ELF-1 (cell line): Measurements from ENCODE around the gene GK.
"Not testable (repeated sequence)": the region's sequence is repeated elsewhere in the genome, so short reads cannot be mapped to it uniquely, and the experiment has no call there.

Source experiments
- DNase-seq: peaks from one replicate; pipeline ENCODE4 v3.0.0-alpha.2; 2016; ENCODE audit warnings: low read depth, low spot score

The GK gene

DNA sequence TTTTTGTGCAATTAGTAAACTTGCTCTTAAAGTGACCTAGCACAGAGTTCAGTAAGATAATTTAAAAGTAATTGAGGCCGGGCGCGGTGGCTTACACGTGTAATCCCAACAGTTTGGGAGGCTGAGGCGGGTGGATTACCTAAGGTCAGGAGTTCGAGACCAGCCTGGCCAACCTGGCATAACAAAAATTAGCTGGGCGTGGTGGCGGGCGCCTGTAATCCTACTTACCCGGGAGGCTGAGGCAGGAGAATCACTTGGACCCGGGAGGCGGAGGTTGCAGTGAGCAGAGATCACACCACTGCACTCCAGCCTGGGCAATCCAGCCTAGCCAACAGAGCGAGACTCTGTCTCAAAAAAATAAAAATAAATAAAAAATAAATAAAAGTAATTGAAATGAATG lies 1.2 kb downstream of the GK start:
- not testable (repeated sequence) for DNase-seq

DNA sequence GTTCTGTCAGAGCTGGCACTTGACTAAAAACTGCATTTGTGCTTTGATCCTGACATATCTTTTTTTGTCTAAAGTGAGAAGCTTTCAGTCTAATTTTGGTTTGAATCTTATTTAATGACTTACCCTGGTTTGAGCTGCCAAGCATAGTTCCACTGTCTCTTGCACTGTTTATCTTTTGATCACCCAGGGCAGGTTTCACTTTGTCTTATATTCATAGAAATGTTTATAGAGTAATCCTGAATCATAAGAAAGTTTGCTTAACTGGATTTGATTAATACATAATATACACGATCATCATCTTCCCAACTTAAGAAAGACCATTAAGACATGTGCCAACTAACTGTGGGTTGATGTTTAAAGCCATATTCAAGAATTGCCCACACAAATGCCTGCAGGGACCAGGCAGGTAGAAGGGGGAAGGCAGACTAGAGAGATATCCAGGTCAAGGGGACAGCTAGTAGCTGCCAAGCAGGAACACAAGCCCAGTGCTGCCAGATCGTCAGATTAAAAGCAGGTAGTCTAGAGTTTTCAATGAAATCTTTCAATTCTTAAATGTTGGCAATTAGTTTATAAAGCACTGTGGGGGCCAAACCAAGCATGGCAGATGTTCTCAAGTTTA lies 1.9 kb downstream of the GK start:
- no peak for DNase-seq

DNA sequence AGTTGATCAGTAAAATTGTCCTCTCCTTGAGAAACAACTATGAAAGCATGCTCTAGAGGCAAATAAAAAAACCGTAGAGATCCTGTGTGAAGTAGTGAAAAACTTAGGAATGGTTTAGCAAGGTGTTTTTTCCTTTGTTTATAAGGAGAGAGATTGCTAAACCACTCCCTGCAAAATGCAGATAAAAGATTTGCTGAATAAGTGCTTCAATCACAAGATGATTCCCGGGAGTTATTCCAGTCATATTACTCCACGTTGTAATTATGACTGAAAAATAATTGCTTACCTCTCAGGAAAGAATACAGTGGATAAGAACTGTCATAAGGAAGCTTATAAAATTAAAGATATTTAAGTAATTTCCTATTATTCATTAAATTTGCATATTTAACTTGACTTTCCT lies 2.8 kb downstream of the GK start:
- no peak for DNase-seq

DNA sequence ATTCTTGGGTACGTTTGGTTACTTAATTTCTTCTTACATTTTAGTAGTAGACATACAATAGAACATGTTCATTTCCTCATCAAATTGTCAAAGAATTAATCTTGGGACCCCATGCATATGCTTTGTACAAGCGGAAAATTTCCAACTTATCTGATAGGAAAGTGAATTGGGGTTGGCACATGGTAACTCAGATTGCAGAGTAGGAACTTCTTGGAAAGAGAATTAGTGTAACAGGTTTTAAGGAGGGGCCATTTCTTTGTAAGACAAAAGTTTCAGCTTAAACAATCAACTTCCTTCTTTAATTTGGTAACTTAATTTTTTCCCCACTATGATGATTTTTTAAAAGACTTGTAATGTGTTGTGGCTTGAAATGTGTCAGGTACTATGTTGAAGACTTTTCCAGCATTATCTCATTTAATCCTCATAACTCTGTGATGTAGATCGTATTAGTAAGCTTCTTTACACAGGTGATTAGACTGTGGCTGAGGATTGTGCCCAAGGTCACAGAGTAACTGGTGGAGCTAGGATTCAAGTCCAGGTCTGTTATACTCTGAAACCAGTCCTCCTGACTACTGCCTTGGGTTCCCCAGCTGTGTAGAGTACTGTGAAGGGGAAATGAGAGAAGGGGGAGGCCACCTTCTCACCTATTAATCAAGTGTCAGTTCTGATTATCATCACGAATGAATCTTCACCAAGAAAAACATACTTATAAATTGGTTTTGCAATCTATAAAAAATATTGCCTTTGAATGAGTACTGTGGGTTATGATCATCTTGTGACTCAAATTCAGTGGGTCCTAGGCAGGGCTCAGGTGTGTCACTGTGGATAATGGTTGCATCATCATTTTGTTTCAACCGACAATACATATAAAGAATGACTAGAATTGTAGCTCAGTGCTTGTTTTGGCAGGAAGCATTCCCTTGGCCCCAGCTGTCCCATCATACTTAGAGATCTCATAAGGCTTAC lies 4.3 kb downstream of the GK start:
- DNase-seq = no peak

DNA sequence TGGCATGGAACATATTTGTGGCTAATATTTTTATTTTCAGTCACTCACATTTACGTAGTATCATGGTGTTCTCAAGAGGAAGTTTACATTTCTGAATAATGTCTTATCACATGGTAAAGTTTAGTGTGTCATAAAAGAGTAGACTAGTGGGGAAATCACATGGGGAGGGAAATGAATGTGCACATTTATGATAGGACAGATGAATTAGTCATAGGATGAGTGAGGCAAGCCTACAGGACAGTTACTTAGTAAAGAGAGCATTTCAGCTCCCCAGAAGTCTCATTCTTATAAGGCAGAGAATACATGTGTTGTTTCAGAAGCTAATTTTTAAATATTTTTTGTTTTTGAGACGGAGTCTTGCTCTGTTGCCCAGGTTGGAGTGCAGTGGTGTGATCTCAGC lies 6.2 kb downstream of the GK start:
- no peak for DNase-seq

DNA sequence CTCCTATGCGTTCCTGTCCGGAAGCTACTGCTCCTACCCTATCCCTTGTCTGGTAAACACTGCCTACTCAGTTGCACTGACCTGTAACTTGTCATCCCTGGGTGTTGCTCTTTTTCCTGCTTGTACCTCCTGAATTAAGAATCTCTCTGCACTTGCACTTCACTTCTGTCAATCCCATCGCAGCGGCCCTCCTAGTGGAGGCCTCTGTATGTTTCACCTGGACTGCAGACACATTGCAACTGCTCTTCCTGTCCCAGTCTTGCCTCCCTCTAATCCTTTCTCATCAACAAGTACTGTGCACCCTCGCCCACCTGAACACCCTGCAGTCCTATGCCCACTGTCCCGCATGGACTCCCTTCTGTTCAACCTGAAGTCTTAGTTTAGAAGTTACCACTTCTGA lies 8.0 kb downstream of the GK start:
- DNase-seq = no peak

DNA sequence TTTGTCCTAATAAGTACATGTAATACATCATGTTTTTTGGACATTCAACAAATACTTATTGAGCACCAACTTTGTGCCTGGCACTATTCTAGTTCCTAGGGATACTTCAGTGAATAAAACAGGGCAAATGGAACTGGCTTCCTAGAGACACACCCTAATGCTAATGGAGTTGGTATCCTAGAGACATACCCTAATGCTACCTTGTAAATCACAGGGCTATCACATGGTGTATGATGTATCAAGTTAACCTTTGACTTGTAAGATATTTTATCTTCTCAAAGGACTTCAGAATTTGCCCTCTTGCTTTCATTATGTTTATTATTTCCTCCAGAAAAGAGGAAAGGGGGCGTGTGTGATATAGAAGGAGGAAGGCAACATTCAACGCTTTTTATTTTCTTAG lies 10.1 kb downstream of the GK start:
- no peak for DNase-seq

DNA sequence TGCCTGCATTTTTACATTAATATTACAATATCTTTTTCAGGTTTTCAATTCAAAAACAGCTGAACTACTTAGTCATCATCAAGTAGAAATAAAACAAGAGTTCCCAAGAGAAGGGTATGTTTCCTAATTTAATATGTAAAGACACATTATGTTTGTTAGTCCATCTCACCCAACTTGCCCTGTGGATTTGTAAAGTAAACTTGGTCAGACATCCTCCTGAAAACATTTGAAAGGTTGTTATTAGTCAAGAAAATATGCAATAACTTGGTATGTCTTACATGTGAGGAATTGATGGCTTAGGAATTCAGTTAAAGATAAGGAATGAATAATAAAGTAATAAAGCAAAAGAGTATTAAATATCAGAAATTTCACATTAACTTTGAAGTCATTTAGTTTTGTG lies 12.2 kb downstream of the GK start:
- no peak for DNase-seq

DNA sequence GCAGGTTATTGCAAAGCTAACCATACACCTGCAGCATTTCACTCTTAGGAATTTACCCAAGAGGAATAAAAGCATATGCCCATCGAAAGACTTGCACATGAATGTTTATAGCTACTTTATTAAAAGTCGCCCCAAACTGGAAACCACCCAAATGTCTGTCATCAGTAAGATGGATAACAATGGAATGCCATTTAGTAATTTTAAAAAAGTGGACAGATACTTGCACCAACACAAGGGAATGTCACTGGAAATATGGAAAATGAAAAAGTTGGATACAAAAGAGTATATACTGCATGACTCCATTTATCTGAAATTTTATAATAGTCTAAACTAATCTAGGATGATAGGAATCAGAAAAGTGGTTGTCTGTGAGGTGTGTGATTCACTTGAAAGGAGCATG lies 12.9 kb downstream of the GK start:
- DNase-seq = no peak

DNA sequence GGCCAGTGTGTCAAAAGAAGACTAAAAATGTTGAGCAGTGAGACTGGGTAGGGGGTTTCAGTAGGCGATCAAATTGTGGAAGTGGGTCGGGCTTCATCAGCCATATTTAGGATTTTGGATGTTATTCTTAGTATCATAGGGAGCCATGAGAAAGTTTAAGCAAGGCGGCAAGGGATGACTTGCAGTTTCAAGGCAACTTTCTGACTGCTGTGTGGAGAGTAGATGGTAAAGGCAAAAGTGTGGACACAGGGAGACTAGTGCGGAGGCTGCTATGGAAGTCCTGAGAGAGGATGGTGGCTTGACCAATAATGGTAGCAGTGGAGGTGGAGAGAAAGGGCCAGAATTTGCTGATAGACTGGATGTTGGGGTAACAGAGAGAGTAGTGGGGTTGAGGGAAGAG lies 15.4 kb downstream of the GK start:
- no peak for DNase-seq

DNA sequence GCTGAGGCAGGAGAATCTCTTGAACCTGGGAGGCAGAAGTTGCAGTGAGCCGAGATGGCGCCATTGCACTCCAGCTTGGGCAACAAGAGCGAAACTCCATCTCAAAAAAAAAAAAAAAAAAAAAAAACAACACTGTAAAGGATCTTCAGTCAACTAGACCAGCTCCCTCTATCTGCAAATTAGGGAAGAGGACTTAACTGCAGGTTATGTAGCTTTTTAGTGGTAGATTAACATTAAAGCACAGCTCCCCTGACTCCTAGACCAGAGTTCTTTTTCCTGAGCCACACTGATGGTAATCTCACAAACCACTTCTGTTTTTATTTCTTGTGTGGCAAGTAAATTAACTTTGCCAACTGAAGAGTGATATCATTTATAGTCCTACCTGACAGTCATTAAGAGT lies 18.0 kb downstream of the GK start:
- not testable (repeated sequence) for DNase-seq

DNA sequence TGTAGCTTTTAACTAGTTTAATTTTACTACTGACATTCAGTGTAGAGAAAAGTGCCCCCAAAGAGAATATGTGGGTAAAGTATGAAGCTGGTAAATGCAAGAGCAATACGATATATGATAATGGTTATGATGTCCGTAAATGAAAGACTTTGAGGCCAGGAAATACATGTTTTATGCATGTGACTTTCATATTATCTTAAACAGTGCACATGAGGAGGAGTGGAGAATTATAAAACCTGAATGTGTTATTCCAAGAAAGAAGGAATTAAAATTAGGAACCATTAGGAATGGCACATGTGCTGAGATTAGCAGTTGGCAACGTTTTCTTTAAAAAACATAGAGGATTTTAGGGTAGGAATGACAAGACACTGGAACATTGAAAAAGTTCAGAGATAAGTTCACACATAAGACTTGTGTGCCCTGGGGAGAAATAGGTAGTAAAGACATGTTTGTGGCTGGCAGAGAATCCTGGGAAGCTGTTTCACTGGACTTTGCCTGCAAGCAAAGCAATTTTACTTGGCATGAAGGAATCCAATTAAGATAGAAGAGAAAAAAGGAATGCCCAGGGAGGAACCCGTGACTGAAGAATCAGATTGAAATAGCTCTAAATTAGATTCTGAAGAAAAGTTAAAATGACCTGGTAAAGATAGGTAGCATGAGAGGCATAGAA lies 20.0 kb downstream of the GK start:
- DNase-seq = no peak

DNA sequence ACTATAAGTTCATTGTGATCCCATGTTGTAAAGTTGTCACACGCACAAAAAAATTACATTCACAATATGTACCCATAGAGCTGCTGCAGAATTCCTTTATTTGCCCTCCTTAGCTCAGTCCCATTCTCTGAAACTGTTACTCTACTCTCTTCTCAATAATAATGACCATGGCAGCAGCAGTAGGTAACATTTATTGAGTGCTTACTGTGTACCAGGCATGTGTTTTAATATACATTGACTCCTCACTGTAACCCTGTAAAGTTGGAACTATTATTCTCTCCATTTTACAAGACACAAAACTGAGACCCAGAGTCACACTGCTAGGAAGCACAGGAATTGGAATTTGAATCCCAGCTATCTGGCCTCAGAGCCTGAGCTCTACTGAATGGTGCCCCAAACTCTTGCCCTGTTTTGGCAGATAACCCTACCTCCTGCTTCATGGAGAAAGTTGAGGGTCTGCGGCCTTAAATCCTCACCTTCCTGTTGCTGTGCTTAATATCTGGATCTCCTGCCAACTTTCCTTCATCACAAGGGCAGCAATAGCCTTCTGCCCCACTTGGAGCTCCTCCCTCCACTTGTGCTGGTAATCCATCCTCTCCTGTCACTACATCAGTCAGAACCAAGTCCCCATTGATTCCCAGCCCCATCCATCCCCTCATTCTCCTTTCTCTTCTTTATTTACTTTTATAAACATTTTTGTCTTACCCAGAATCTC lies 20.8 kb downstream of the GK start:
- DNase-seq = no peak

DNA sequence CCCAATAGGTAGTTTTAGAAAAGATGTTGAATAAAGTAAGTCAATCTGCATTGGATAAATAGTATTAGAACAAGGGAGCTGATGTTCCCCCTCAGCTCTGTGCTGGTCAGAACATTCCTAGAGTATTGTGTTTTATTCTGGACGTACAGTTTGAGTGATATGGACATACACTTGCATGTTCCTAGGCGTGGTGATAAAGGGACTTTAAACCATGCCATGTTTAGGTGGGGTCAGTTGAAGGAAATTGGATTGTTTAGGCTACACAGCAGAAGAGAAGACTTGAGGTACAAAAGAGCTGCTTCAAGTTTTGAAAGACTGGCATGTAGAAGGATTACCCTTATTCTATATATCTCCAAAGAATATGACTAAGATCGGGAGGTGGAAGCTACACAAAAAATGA lies 21.6 kb downstream of the GK start:
- DNase-seq = no peak

DNA sequence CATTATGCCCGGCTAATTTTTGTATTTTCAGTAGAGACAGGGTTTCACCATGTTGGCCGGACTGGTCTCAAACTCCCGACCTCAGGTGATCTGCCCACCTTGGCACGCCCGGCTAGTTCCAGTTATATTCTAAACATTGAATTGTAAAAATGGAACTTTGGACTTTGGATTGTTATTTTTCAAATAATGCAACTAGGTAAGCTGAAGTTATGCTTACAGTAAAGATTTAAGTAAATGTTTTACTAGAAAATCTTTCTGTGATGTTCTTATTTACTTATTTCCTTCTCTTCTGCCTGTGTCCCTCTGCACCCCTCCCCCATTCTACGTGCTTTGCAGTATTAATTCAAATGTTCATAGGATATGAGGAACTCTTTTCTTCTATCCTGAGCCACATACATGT lies 26.1 kb downstream of the GK start:
- DNase-seq = no peak

DNA sequence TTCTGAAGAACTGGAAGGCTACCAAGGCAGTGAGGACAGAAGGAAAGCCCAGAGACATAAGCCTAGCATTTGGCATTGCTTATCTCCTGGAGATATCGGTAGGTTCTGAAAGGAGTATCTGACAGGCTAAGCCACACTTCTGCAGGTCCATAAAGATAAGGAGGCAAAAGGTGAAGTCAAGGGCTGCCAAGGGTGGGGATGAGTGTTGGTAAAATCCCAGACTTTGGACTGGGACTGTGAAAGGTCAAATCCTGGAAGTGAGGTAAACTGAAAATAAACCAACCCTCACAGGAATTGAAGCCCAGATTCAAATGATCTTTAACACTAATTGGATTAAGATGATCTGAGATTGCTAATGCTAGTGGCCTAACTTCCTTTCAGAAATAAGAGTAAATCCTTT lies 27.4 kb downstream of the GK start:
- DNase-seq = no peak

DNA sequence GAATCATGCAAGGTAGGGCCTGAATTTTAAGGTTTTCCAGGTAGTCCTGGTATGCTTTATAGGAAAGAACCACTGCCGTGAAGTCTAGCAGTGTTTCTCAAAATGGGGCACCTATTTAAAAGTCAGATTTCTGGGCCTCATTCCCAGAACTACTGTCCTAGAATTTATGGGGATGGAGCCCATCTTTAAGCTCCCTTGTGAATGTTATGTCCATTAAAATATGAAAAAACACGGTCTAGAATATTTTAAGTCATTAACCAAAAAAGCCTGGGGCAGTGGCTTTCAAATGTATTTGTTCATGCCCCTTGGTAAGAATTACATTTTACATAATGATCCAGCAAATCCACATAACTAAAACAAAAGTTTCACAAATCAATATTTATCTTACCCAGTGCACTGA lies 35.4 kb downstream of the GK start:
- no peak for DNase-seq

DNA sequence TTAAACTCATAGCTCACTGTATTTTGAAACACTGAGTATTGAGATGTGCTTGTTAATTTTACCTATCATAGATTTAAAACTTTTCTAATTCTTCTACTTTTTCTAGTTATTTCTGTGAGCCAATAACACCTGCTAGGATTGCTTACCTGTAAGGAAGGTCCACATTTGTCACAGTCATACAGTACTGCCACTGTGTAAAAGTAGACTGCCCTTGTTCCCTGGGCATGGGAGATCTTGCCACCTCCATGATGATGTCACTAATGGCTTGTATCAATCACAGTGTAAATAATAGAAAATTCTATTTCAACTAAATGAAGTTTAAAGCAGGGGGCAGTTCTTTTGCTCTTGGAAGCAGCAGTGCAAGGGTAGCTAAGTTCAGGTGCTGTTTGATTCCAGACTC lies 35.9 kb downstream of the GK start:
- no peak for DNase-seq

DNA sequence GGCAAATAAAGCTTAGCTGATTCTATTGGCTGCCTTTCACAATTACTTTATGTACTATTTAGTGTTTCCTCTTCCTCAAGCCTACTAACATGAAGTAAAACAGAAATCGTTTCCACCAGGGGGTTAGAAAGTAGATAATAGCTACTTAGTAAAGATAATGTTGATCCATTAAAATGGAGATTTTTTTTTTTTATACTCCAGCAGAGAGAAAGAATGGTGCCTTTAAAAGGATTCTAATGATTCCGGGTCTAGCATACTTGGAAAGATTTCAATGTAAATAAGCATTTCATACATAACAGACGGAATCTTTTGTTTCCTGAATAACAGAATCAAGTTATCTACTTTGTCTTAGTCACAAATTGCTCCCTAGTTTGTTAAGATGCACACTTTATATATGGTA lies 37.1 kb downstream of the GK start:
- DNase-seq = no peak

DNA sequence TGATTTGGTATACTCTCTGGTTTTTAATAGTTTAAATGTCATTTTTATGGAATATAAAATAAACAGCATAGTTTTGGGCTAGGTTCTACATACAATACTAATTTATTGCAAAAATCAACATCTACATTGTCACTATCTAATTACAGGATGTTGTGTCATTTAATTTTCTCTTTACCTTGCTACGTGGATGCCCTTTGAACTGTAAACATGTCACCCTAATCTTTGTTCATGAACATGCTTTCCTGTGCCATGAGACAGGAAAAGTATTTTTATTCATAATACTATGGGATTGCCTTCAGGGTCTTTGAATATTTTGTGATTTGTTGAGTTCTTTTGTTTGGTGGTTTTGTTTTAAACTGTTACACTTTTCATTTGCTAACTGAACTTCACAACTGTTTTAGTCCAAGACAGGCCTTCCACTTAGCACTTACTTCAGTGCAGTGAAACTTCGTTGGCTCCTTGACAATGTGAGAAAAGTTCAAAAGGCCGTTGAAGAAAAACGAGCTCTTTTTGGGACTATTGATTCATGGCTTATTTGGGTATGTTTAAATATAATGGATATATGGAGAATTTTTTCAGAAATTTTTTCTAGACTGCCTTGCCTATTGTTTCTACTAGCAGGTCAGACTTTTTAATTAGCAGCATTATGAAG lies 40.9 kb downstream of the GK start:
- DNase-seq = no peak

DNA sequence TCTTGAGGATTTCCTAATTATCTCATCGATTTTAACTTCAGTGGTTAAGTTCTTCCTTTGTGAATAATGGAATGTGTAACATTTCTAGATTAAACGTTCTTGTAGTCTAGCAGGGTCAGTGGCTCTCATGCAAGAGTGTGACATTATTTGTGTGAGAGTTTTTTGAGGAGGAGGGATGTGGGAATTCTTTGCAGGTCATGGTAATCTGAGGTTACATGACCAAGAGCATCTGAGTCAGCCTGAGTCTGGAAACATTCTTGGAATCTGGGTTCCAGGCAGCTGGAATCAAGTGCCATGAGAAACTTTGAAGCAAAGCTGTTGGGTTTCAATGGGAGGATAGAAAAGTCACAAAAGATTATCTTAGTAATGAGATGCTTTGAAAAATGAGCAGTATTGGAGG lies 49.5 kb downstream of the GK start:
- DNase-seq = no peak
